ENCODE measurements around the gene MRPS9.

The MRPS9 gene

GRCh38 chr2:105038383-105039061, 653 bp downstream of the MRPS9 start:
- no peaks in the 10 kb centered on the region for H3K27me3 ChIP-seq (replicated peaks; ENCODE audit: control insufficient read depth, insufficient read depth, low read length)
- H3K36me3 ChIP-seq (ENCODE audit: control insufficient read depth, insufficient read depth, low read length): no peaks in the 10 kb centered on the region
- DNase-seq (ENCODE audit: extremely low read depth, insufficient read length): no peak
- TF ChIP-seq CTCF (IDR thresholded peaks at IDR 0.05; ENCODE audit: insufficient read depth, low read length, poor library complexity, severe bottlenecking): no peak
- H3K4me3 ChIP-seq (replicated peaks; ENCODE audit: low read depth, low read length): peak overlapping the region; percentile 93

- no peak overlapping the region for H3K4me3 ChIP-seq (replicated peaks; ENCODE audit: low read depth, low read length)
- no peak for DNase-seq (ENCODE audit: extremely low read depth, insufficient read length)
- TF ChIP-seq CTCF (IDR thresholded peaks at IDR 0.05; ENCODE audit: insufficient read depth, low read length, poor library complexity, severe bottlenecking): no peak
These were observed 1.7 kb downstream of the MRPS9 start for GRCh38 chr2:105039559-105039958.

GRCh38 chr2:105042189-105042588, 4.3 kb downstream of the MRPS9 start:
- no peaks in the 10 kb centered on the region for H3K36me3 ChIP-seq (ENCODE audit: control insufficient read depth, insufficient read depth, low read length)
- TF ChIP-seq CTCF (IDR thresholded peaks at IDR 0.05; ENCODE audit: insufficient read depth, low read length, poor library complexity, severe bottlenecking): no peak
- H3K27me3 ChIP-seq (replicated peaks; ENCODE audit: control insufficient read depth, insufficient read depth, low read length): no peaks in the 10 kb centered on the region
- DNase-seq (ENCODE audit: extremely low read depth, insufficient read length): no peak
- H3K4me3 ChIP-seq (replicated peaks; ENCODE audit: low read depth, low read length): no peak overlapping the region

More at GRCh38 chr2:105039559-105039958, 1.7 kb downstream of the MRPS9 start:
- Histone ChIP-seq H3K36me3 (ENCODE audit: control insufficient read depth, insufficient read depth, low read length) (no peaks in the 10 kb centered on the region), H3K27me3 (replicated peaks; ENCODE audit: control insufficient read depth, insufficient read depth, low read length) (no peaks in the 10 kb centered on the region)

GRCh38 chr2:105052773-105053172, 14.9 kb downstream of the MRPS9 start:
- Histone ChIP-seq H3K36me3 (ENCODE audit: control insufficient read depth, insufficient read depth, low read length) (no peaks in the 10 kb centered on the region; the same call in 1 of the 2 replicates), H3K4me3 (replicated peaks; ENCODE audit: low read depth, low read length) (no peak overlapping the region), H3K27me3 (replicated peaks; ENCODE audit: control insufficient read depth, insufficient read depth, low read length) (no peaks in the 10 kb centered on the region)
- DNase-seq (ENCODE audit: extremely low read depth, insufficient read length): no peak
- no peak for TF ChIP-seq CTCF (IDR thresholded peaks at IDR 0.05; ENCODE audit: insufficient read depth, low read length, poor library complexity, severe bottlenecking)

- no peak for TF ChIP-seq CTCF (IDR thresholded peaks at IDR 0.05; ENCODE audit: insufficient read depth, low read length, poor library complexity, severe bottlenecking)
- no peak for DNase-seq (ENCODE audit: extremely low read depth, insufficient read length)
- no peaks in the 10 kb centered on the region; the same call in 1 of the 2 replicates for H3K36me3 ChIP-seq (ENCODE audit: control insufficient read depth, insufficient read depth, low read length)
These were observed 17.7 kb downstream of the MRPS9 start for GRCh38 chr2:105055613-105056012.

GRCh38 chr2:105056245-105056644, 18.4 kb downstream of the MRPS9 start:
- Histone ChIP-seq H3K27me3 (replicated peaks; ENCODE audit: control insufficient read depth, insufficient read depth, low read length) (no peaks in the 10 kb centered on the region), H3K4me3 (replicated peaks; ENCODE audit: low read depth, low read length) (no peak overlapping the region), H3K36me3 (ENCODE audit: control insufficient read depth, insufficient read depth, low read length) (no peaks in the 10 kb centered on the region)
- TF ChIP-seq CTCF (IDR thresholded peaks at IDR 0.05; ENCODE audit: insufficient read depth, low read length, poor library complexity, severe bottlenecking): no peak
- no peak for DNase-seq (ENCODE audit: extremely low read depth, insufficient read length)

More at GRCh38 chr2:105055613-105056012, 17.7 kb downstream of the MRPS9 start:
- no peaks in the 10 kb centered on the region for H3K27me3 ChIP-seq (replicated peaks; ENCODE audit: control insufficient read depth, insufficient read depth, low read length)
- H3K4me3 ChIP-seq (replicated peaks; ENCODE audit: low read depth, low read length): no peak overlapping the region

Data from GM06990 (cell line).